ENCODE results near the gene SREBF2.
"Not testable (repeated sequence)": the region's sequence is repeated elsewhere in the genome, so short reads cannot be mapped to it uniquely, and the experiment has no call there.

Gene SREBF2

DNA sequence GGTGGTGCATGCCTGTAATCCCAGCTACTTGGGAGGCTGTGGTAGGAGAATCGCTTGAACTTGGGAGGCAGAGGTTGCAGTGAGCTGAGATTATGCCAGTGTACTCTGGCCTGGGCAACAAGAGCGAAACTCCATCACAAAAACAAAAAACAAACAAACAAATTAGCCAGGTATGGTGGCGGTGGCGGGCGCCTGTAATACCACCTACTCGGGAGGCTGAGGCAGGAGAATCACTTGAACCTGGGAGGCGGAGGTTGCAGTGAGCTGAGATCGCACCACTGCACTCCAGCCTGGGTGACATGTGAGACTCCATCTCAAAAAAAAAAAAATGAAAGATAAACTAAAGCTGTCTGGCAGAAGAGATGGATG is 116.0 kb downstream of the SREBF2 start:
- DNase-seq: not testable (repeated sequence)

GRCh38 chr22:41949297-41949965 is 116.5 kb downstream of the SREBF2 start:
- no peak for DNase-seq

DNA sequence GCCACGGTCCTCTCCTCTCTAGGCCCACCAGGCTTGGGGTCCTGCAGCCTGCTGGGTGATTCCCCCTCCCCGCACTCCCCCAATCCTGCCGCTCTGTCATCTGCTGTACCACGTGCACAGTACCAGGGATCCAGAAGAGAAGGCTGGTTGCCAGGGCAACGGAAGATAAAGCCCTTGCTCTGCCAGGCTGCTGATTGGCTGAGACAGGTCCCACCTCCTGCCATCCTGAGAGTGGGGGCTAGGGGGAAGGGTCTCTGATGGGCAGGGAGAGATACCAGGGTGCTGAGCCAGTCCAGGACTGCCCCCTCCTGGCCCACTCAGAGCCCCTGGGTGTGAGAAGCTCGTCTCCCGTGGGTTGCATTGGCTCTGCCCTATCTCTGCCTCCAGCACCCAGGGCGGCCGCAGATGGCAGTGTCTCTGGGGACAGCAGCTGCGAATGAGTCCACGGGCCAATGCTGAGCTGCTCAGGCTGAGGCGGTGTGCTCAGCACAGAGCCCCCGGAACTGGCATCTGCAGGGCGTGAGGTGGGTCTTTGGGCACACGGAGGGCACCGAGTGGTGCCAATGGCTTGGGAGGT is 119.1 kb downstream of the SREBF2 start, which contains the start of gene SMIM45:
SMIM45 (plus strand) TSS at position 253 of the 577 bp plus-strand sequence.
- no peak for DNase-seq

DNA sequence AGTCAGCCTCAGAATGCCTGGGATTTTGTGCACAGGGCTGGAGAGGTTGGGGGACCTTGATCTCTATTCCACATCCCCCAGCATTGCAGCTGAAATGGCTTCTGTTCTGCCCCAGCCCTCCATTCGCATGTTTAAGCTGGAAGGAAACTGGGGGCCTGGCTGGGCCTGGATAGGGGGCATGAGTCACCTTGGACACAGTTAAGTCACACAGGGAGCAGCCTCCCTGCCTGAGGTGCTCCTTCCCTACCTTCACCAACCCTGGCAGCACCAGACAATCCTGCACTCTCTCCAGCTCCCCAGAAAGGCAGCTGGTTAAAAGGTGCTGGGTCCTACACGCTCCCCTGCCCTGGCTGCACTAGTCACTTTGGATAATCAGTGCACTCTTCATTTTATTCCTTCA is 119.8 kb downstream of the SREBF2 start:
- DNase-seq: no peak
